Peyer's patch (tissue), 4 donors: ENCODE data around the gene COX7A2L.

Experiments
- POLR2A ChIP-seq, 2 donors: fragments of 450-650 bp; IDR thresholded peaks; one replicate each; pipeline ENCODE4 v1.5.1; 2017; ENCODE audit warnings: antibody characterized with exemption in 2 of 2, mild to moderate bottlenecking in 2 of 2, moderate library complexity in 2 of 2
- TF ChIP-seq, protein P1 (sequence below), 6 experiments: fragments of 450-650 bp in 4 of 6; fragments of 200-600 bp in 2 of 6; sonication (generic) in 1 of 6; IDR thresholded peaks; one replicate each; pipeline ENCODE4 v1.5.1; 2017 to 2019; ENCODE audit warnings: antibody characterized with exemption in 6 of 6, mild to moderate bottlenecking in 3 of 6, moderate library complexity in 1 of 6

- TF ChIP-seq, protein P1, sequence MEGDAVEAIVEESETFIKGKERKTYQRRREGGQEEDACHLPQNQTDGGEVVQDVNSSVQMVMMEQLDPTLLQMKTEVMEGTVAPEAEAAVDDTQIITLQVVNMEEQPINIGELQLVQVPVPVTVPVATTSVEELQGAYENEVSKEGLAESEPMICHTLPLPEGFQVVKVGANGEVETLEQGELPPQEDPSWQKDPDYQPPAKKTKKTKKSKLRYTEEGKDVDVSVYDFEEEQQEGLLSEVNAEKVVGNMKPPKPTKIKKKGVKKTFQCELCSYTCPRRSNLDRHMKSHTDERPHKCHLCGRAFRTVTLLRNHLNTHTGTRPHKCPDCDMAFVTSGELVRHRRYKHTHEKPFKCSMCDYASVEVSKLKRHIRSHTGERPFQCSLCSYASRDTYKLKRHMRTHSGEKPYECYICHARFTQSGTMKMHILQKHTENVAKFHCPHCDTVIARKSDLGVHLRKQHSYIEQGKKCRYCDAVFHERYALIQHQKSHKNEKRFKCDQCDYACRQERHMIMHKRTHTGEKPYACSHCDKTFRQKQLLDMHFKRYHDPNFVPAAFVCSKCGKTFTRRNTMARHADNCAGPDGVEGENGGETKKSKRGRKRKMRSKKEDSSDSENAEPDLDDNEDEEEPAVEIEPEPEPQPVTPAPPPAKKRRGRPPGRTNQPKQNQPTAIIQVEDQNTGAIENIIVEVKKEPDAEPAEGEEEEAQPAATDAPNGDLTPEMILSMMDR (IDR thresholded peaks at IDR 0.05) = no peak
- no peak for TF ChIP-seq POLR2A (IDR thresholded peaks at IDR 0.05)
Observed at GRCh38 chr2:42304059-42304713, 56.8 kb downstream of the COX7A2L start.
